GM23248 (cell line): Measurements from ENCODE around the gene CCDC85C. TPM values are rescaled to one million over a fixed set of nuclear protein-coding genes. Genes with fewer than 3 reads are reported as not detected.
A peak's percentile ranks its signal among the peaks of the same experiment; 100 is the strongest.
"Not testable (repeated sequence)": the region's sequence is repeated elsewhere in the genome, so short reads cannot be mapped to it uniquely, and the experiment has no call there.

Source experiments
- DNase-seq: peaks from one replicate; pipeline ENCODE4 v3.0.0-alpha.2; 2015
- H2AFZ ChIP-seq: fragments of 200-600 bp; sonication (generic); 2 replicates; pipeline ENCODE4 v1.6.1; 2016; ENCODE audit warnings: antibody characterized with exemption
- H3F3A ChIP-seq: fragments of 200-600 bp; sonication (generic); 2 replicates; pipeline ENCODE4 v1.6.1; 2016; ENCODE audit warnings: mild to moderate bottlenecking, antibody characterized with exemption, mixed run types; ENCODE audit not compliant: insufficient read depth
- H3K27ac ChIP-seq: fragments of 200-600 bp; sonication (generic); 2 replicates; pipeline ENCODE4 v1.5.1; 2016; ENCODE audit warnings: mild to moderate bottlenecking
- H3K27me3 ChIP-seq: fragments of 200-600 bp; sonication (generic); replicated peaks from 2 replicates; pipeline ENCODE4 v1.6.1; 2016; ENCODE audit warnings: mild to moderate bottlenecking; ENCODE audit not compliant: insufficient read depth
- H3K36me3 ChIP-seq: fragments of 200-600 bp; sonication (generic); 2 replicates; pipeline ENCODE4 v1.6.1; 2016; ENCODE audit warnings: low read depth, mild to moderate bottlenecking
- H3K4me1 ChIP-seq: fragments of 200-600 bp; sonication (generic); 2 replicates; pipeline ENCODE4 v1.6.1; 2016; ENCODE audit warnings: mild to moderate bottlenecking; ENCODE audit not compliant: insufficient read depth
- H3K4me2 ChIP-seq: fragments of 200-600 bp; sonication (generic); one replicate; pipeline ENCODE4 v1.6.1; 2016; ENCODE audit warnings: mild to moderate bottlenecking; ENCODE audit not compliant: unreplicated experiment
- H3K4me3 ChIP-seq: fragments of 200-600 bp; sonication (generic); 2 replicates; pipeline ENCODE4 v1.5.1; 2016; ENCODE audit warnings: mild to moderate bottlenecking
- H3K79me2 ChIP-seq: fragments of 200-600 bp; sonication (generic); 2 replicates; pipeline ENCODE4 v1.6.1; 2016; ENCODE audit warnings: mild to moderate bottlenecking; ENCODE audit not compliant: insufficient read depth
- H3K9ac ChIP-seq: fragments of 200-600 bp; sonication (generic); 2 replicates; pipeline ENCODE4 v1.6.1; 2016; ENCODE audit warnings: mild to moderate bottlenecking
- H3K9me2 ChIP-seq: fragments of 200-600 bp; sonication (generic); 2 replicates; pipeline ENCODE4 v1.6.1; 2016; ENCODE audit warnings: mixed run types, mild to moderate bottlenecking, moderate library complexity; ENCODE audit not compliant: insufficient read depth
- H3K9me3 ChIP-seq: fragments of 200-600 bp; sonication (generic); one replicate; pipeline ENCODE4 v1.6.1; 2017; ENCODE audit warnings: low read depth
- H4K20me1 ChIP-seq: fragments of 200-600 bp; sonication (generic); 2 replicates; pipeline ENCODE4 v1.6.0; 2016; ENCODE audit not compliant: insufficient read depth
- EZH2 ChIP-seq: fragments of 200-600 bp; sonication (generic); IDR thresholded peaks from 2 replicates; pipeline ENCODE4 v1.6.1; 2018; ENCODE audit warnings: antibody characterized with exemption, mild to moderate bottlenecking; ENCODE audit not compliant: insufficient read depth, poor library complexity, severe bottlenecking
- EZH2phosphoT487 ChIP-seq: fragments of 200-600 bp; sonication (generic); IDR thresholded peaks from 2 replicates; pipeline ENCODE4 v1.6.1; 2018; ENCODE audit warnings: antibody characterized with exemption, moderate library complexity, mild to moderate bottlenecking, low read depth; ENCODE audit not compliant: insufficient read depth
- WGBS, 2 experiments: methylation state at CpG; one replicate each; pipeline ENCODE4 v1.1.6; 2015 to 2017; ENCODE audit warnings: low lambda C conversion rate in 2 of 2, low coverage in 1 of 2; ENCODE audit errors: missing lambda C conversion rate in 2 of 2; 5-methylcytosine and 5-hydroxymethylcytosine counted together
- in situ Hi-C: fragments of 300-500 bp; cut with MboI; formaldehyde crosslinking; loops from 2 replicates; pipeline ENCODE4 v1.15.0; 2020
- polyA plus RNA-seq: library from polyadenylated mRNA; unstranded; fragments of >200 nt; fragmentation: Nextera tagmentation; extraction: Ambion mirVana; gene quantifications from 2 replicates; pipeline ENCODE4 v1.2.1, GENCODE V29; 2016
- total RNA-seq: library from RNA; depleted of rRNA; stranded (reverse); fragments of >200 nt; shearing (Covaris generic); gene quantifications from 2 replicates; pipeline ENCODE4 v1.2.3, GENCODE V29; 2014

Gene CCDC85C
- total and polyA plus RNA-seq, 2 experiments from 2014 or later, result 0.68 to 11.0 TPM

DNA sequence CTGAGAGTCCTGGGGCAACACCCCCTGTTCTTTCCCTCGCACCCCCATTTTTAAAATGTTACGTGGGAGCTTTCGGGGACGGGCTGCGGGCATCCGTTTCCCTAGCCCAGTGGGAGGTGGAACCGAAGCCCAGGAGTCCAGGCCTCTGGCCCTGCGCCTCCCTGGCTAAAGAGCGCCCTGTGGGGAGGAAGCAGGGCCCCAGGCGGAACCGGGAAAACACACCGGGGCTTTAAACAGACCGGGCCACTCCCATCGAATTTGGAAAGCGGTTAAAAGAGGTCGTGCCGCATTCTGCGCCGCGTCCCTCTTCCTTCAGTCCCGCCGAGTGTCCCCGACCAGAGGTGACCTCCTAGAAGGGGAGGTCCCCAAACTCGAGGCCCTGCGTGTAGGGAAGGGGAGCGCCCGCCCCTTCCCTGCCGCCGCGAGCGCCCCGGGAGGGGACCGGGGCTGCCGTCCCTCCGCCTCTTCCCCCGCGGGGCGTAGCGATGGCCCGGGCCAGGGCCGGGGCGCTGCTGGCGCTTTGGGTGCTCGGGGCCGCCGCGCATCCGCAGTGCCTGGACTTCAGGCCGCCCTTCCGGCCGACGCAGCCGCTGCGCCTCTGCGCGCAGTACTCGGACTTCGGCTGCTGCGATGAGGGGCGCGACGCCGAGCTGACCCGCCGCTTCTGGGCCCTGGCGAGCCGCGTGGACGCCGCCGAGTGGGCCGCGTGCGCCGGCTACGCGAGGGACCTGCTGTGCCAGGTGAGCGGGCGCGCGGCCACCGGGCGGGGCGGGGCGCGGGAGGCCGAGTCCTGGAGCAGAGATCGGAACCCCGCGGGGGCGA lies 40.9 kb upstream of the CCDC85C start, which contains the start of gene HHIPL1:
Gene HHIPL1 (plus strand): TSS at position 407 of the 822 bp plus-strand sequence. CDS start 79 bp downstream, at position 486.
- no peaks in the 10 kb centered on the region for H3K27me3 ChIP-seq
- H3K4me3 ChIP-seq, result peak within 1 kb of the TSS; percentile 67
- no peaks in the 10 kb centered on the region for H3F3A ChIP-seq
- 13% methylated on average over 68 to 78 of the region's 91 CpGs for WGBS, 2 experiments
- no peak for TF ChIP-seq EZH2
- no peak for TF ChIP-seq EZH2phosphoT487
- H3K9me3 ChIP-seq, result no peaks in the 10 kb centered on the region
- H3K4me2 ChIP-seq, result peak within 1 kb of the TSS; percentile 80
- H2AFZ ChIP-seq, result peak within 1 kb of the TSS; percentile 91
- H3K27ac ChIP-seq, result no peak within 1 kb of the TSS
- peak within 1 kb of the TSS; percentile 71 for H3K9ac ChIP-seq
- H3K4me1 ChIP-seq, result peaks cover 5% of the 10 kb centered on the region
- no peaks in the 10 kb centered on the region for H3K79me2 ChIP-seq
- peak; percentile 66 for DNase-seq
- H3K36me3 ChIP-seq, result no peaks in the 10 kb centered on the region
- in situ Hi-C loops, result no loop called here
- H3K9me2 ChIP-seq, result no peaks in the 10 kb centered on the region
- H4K20me1 ChIP-seq, result no peaks in the 10 kb centered on the region

- WGBS, 2 experiments, result 95% methylated on average over 7 to 11 of the region's 11 CpGs
- Histone ChIP-seq H3K4me3 (no peak overlapping the region), H3K9ac (no peak overlapping the region), H3K9me2 (no peaks in the 10 kb centered on the region), H3K27ac (no peak overlapping the region), H3K79me2 (no peaks in the 10 kb centered on the region), H2AFZ (no peak overlapping the region), H3K9me3 (no peaks in the 10 kb centered on the region), H3K4me1 (peaks cover 1% of the 10 kb centered on the region), H3K36me3 (no peaks in the 10 kb centered on the region), H3K4me2 (no peak overlapping the region), H4K20me1 (no peaks in the 10 kb centered on the region), H3K27me3 (no peaks in the 10 kb centered on the region), H3F3A (no peaks in the 10 kb centered on the region)
- no peak for DNase-seq
- TF ChIP-seq EZH2phosphoT487 (no peak), EZH2 (no peak)
- in situ Hi-C loops, result no loop called here
Observed at GRCh38 chr14:99644035-99644587, 40.1 kb upstream of the CCDC85C start.

DNA sequence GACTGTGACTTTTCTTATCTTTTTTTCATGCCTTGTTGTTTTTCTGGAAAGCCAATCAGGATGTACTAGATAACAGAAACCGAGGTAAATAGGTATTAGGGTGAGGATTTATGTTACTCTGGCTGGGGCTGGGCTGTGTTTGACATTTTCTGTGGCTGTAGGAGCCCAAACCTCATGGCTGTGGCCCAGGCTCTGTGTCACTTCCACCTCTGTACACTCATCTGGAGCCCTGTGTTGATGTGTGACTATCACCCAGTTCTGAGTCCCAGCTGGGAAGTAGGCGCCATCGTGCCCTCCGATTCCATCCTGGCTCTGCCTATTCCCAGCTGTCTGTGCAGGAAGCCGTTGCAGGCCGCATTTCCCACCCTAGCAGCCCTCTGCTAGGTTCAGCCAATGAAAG lies 39.3 kb upstream of the CCDC85C start:
- H3K4me3 ChIP-seq, result no peak overlapping the region
- no peak overlapping the region for H3K9ac ChIP-seq
- no peak overlapping the region for H2AFZ ChIP-seq
- H3K36me3 ChIP-seq, result no peaks in the 10 kb centered on the region
- DNase-seq, result peak; percentile 25
- in situ Hi-C loops, result no loop called here
- H3F3A ChIP-seq, result no peaks in the 10 kb centered on the region
- no peaks in the 10 kb centered on the region for H3K9me2 ChIP-seq
- no peaks in the 10 kb centered on the region for H3K4me1 ChIP-seq
- no peaks in the 10 kb centered on the region for H4K20me1 ChIP-seq
- no peak for TF ChIP-seq EZH2
- TF ChIP-seq EZH2phosphoT487, result no peak
- no peak overlapping the region for H3K27ac ChIP-seq
- H3K4me2 ChIP-seq, result no peak overlapping the region
- WGBS, 2 experiments, result 78 to 82% methylated on average over 6 of the region's 6 CpGs
- no peaks in the 10 kb centered on the region for H3K27me3 ChIP-seq
- no peaks in the 10 kb centered on the region for H3K9me3 ChIP-seq
- H3K79me2 ChIP-seq, result no peaks in the 10 kb centered on the region

DNA sequence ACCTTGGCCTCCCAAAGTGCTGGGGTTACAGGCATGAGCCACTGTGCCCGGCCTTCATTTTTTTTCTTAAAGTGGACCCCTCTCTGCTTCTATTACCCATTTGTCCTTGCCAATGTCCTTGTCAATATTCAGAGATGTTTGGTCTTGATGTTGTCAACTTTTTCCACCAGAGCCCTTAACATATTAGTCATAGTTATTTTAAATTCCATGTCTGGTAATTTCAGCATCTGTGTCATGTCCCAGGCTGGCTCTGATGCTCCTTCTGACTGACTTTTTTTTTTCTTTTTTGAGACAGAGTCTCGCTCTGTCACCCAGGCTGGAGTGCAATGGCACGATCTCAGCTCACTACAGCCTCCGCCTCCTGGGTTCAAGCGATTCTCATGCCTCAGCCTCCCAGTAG lies 38.8 kb upstream of the CCDC85C start:
- peak; percentile 54 for DNase-seq
- H3K27me3 ChIP-seq, H3K4me3 ChIP-seq, H3K4me1 ChIP-seq, H3K9ac ChIP-seq, H3F3A ChIP-seq, H3K9me3 ChIP-seq, H3K4me2 ChIP-seq, H3K36me3 ChIP-seq, H4K20me1 ChIP-seq, H3K79me2 ChIP-seq, H2AFZ ChIP-seq, H3K9me2 ChIP-seq, H3K27ac ChIP-seq, in situ Hi-C loops: not testable (repeated sequence)
- 65 to 81% methylated on average over 5 of the region's 5 CpGs for WGBS, 2 experiments
